ENCODE measurements around the gene ADAMTS7.

- TF ChIP-seq POLR2AphosphoS5 (IDR thresholded peaks at IDR 0.05; ENCODE audit: low read depth, low read length) (no peak), TAF1 (IDR thresholded peaks at IDR 0.05; ENCODE audit: borderline replicate concordance, low read depth, low read length) (no peak)
These were observed 13.3 kb downstream of the ADAMTS7 start for GRCh38 chr15:78797951-78798350.
